ENCODE measurements around the gene SALL3.

DNA sequence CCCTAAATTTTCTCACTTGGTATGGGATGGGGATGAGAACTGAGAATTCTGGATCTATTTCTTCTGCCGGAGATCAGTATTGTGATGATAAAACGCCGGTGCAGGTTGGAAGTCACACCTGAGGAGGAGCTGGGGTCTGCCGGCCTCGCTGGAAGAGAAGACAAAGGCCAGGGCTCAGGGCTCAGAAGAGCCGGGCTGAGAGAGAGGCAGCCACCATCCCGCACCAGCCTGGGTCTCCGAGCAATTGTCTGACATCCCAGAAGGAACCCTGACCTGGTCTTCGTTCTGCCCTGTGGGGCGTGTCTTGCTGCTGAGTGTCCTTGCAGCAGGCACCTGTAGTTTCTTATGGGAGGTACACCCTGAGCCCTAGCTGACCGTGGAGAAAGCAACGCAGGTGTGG is 31.4 kb upstream of the SALL3 start:
- TF ChIP-seq, protein P1, sequence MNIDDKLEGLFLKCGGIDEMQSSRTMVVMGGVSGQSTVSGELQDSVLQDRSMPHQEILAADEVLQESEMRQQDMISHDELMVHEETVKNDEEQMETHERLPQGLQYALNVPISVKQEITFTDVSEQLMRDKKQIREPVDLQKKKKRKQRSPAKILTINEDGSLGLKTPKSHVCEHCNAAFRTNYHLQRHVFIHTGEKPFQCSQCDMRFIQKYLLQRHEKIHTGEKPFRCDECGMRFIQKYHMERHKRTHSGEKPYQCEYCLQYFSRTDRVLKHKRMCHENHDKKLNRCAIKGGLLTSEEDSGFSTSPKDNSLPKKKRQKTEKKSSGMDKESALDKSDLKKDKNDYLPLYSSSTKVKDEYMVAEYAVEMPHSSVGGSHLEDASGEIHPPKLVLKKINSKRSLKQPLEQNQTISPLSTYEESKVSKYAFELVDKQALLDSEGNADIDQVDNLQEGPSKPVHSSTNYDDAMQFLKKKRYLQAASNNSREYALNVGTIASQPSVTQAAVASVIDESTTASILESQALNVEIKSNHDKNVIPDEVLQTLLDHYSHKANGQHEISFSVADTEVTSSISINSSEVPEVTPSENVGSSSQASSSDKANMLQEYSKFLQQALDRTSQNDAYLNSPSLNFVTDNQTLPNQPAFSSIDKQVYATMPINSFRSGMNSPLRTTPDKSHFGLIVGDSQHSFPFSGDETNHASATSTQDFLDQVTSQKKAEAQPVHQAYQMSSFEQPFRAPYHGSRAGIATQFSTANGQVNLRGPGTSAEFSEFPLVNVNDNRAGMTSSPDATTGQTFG (tag by site-specific recombination; IDR thresholded peaks at IDR 0.05; ENCODE audit: borderline replicate concordance), result no peak
- TF ChIP-seq, protein P2, sequence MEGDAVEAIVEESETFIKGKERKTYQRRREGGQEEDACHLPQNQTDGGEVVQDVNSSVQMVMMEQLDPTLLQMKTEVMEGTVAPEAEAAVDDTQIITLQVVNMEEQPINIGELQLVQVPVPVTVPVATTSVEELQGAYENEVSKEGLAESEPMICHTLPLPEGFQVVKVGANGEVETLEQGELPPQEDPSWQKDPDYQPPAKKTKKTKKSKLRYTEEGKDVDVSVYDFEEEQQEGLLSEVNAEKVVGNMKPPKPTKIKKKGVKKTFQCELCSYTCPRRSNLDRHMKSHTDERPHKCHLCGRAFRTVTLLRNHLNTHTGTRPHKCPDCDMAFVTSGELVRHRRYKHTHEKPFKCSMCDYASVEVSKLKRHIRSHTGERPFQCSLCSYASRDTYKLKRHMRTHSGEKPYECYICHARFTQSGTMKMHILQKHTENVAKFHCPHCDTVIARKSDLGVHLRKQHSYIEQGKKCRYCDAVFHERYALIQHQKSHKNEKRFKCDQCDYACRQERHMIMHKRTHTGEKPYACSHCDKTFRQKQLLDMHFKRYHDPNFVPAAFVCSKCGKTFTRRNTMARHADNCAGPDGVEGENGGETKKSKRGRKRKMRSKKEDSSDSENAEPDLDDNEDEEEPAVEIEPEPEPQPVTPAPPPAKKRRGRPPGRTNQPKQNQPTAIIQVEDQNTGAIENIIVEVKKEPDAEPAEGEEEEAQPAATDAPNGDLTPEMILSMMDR (tag by site-specific recombination; IDR thresholded peaks at IDR 0.05), result no peak
- TF ChIP-seq YY1 (tag by site-specific recombination; IDR thresholded peaks at IDR 0.05) (no peak), TCF7L2 (IDR thresholded peaks at IDR 0.05; ENCODE audit: borderline replicate concordance, low read depth, low read length) (no peak), FEZF1 (tag by site-specific recombination; IDR thresholded peaks at IDR 0.05) (no peak), ZBTB21 (tag by site-specific recombination; IDR thresholded peaks at IDR 0.05) (no peak), ZBTB1 (tag by site-specific recombination; IDR thresholded peaks at IDR 0.05) (no peak)
- TF ChIP-seq, protein P3, sequence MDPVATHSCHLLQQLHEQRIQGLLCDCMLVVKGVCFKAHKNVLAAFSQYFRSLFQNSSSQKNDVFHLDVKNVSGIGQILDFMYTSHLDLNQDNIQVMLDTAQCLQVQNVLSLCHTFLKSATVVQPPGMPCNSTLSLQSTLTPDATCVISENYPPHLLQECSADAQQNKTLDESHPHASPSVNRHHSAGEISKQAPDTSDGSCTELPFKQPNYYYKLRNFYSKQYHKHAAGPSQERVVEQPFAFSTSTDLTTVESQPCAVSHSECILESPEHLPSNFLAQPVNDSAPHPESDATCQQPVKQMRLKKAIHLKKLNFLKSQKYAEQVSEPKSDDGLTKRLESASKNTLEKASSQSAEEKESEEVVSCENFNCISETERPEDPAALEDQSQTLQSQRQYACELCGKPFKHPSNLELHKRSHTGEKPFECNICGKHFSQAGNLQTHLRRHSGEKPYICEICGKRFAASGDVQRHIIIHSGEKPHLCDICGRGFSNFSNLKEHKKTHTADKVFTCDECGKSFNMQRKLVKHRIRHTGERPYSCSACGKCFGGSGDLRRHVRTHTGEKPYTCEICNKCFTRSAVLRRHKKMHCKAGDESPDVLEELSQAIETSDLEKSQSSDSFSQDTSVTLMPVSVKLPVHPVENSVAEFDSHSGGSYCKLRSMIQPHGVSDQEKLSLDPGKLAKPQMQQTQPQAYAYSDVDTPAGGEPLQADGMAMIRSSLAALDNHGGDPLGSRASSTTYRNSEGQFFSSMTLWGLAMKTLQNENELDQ (tag by site-specific recombination; IDR thresholded peaks at IDR 0.05; ENCODE audit: low read depth), result no peak
- TF ChIP-seq, protein P4, sequence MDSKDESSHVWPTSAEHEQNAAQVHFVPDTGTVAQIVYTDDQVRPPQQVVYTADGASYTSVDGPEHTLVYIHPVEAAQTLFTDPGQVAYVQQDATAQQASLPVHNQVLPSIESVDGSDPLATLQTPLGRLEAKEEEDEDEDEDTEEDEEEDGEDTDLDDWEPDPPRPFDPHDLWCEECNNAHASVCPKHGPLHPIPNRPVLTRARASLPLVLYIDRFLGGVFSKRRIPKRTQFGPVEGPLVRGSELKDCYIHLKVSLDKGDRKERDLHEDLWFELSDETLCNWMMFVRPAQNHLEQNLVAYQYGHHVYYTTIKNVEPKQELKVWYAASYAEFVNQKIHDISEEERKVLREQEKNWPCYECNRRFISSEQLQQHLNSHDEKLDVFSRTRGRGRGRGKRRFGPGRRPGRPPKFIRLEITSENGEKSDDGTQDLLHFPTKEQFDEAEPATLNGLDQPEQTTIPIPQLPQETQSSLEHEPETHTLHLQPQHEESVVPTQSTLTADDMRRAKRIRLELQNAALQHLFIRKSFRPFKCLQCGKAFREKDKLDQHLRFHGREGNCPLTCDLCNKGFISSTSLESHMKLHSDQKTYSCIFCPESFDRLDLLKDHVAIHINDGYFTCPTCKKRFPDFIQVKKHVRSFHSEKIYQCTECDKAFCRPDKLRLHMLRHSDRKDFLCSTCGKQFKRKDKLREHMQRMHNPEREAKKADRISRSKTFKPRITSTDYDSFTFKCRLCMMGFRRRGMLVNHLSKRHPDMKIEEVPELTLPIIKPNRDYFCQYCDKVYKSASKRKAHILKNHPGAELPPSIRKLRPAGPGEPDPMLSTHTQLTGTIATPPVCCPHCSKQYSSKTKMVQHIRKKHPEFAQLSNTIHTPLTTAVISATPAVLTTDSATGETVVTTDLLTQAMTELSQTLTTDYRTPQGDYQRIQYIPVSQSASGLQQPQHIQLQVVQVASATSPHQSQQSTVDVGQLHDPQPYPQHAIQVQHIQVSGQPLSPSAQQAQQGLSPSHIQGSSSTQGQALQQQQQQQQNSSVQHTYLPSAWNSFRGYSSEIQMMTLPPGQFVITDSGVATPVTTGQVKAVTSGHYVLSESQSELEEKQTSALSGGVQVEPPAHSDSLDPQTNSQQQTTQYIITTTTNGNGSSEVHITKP (tag by site-specific recombination; IDR thresholded peaks at IDR 0.05), result no peak
